WTC11 (cell line): ENCODE measurements around the gene MED12L. TPM values are rescaled to one million over a fixed set of nuclear protein-coding genes. Genes with fewer than 3 reads are reported as not detected.

Experiments
- ATAC-seq: fragments of 200-7000 bp; cut with Tn5 transposase; 2 replicates; pipeline ENCODE4 v1.10.0; 2021; ENCODE audit warnings: mild to moderate bottlenecking, moderate library complexity
- CTCF ChIA-PET: fragments of 300-600 bp; sonication (Branson Sonifier 250); formaldehyde crosslinking; loops from one replicate; lab custom pipeline; 2021; ENCODE audit warnings: antibody characterized with exemption; lab: Charles Lee
- POLR2A ChIA-PET: fragments of 350-600 bp; sonication (Branson Sonifier 250); formaldehyde crosslinking; loops from one replicate; lab custom pipeline; 2021; ENCODE audit warnings: antibody characterized with exemption; lab: Charles Lee
- DNase-seq: peaks from one replicate; pipeline ENCODE4 v3.0.0; 2021; ENCODE audit warnings: low spot score
- H3K27ac Mint-ChIP-seq: 2 replicates; pipeline ENCODE4 v1.8.0; 2021; ENCODE audit warnings: mixed read lengths
- H3K27me3 Mint-ChIP-seq: 2 replicates; pipeline ENCODE4 v1.8.0; 2021; ENCODE audit warnings: low read depth, mild to moderate bottlenecking, moderate library complexity, mixed read lengths
- H3K36me3 Mint-ChIP-seq: 2 replicates; pipeline ENCODE4 v1.8.0; 2021; ENCODE audit warnings: mixed read lengths
- H3K4me1 Mint-ChIP-seq: 2 replicates; pipeline ENCODE4 v1.8.0; 2022; ENCODE audit warnings: mixed read lengths
- H3K4me3 Mint-ChIP-seq: 2 replicates; pipeline ENCODE4 v1.8.0; 2021; ENCODE audit warnings: mild to moderate bottlenecking, moderate library complexity, mixed read lengths
- H3K9me3 Mint-ChIP-seq: 2 replicates; pipeline ENCODE4 v1.8.0; 2021; ENCODE audit warnings: mixed read lengths
- GRHL2 ChIP-seq: fragments of 250-450 bp; sonication (Bioruptor Pico); IDR thresholded peaks from 2 replicates; pipeline ENCODE4 v1.8.0; 2022; ENCODE audit warnings: mild to moderate bottlenecking, moderate library complexity; ENCODE audit not compliant: insufficient replicate concordance, severe bottlenecking
- IRF2 ChIP-seq: sonication (generic); formaldehyde crosslinking; IDR thresholded peaks from 2 replicates; pipeline ENCODE4 v1.8.0; 2022; ENCODE audit warnings: low read depth, missing genetic modification reagents, borderline replicate concordance
- KAT7 ChIP-seq: sonication (generic); formaldehyde crosslinking; IDR thresholded peaks from 2 replicates; pipeline ENCODE4 v1.8.1; 2023; ENCODE audit warnings: missing genetic modification reagents, mild to moderate bottlenecking, borderline replicate concordance
- MYBL2 ChIP-seq: sonication (generic); formaldehyde crosslinking; IDR thresholded peaks from 2 replicates; pipeline ENCODE4 v1.8.1; 2023; ENCODE audit warnings: mild to moderate bottlenecking, moderate library complexity, missing genetic modification reagents
- NFYB ChIP-seq: sonication (generic); formaldehyde crosslinking; conservative IDR thresholded peaks from 2 replicates; pipeline ENCODE4 v1.8.0; 2022; ENCODE audit warnings: low read depth, missing genetic modification reagents
- RORB ChIP-seq: fragments of 250-450 bp; sonication (Bioruptor Pico); IDR thresholded peaks from 2 replicates; pipeline ENCODE4 v1.9.0; 2021; ENCODE audit warnings: mild to moderate bottlenecking
- SOX15 ChIP-seq: fragments of 250-450 bp; sonication (Bioruptor Pico); IDR thresholded peaks from 2 replicates; pipeline ENCODE4 v1.9.0; 2021; ENCODE audit warnings: mild to moderate bottlenecking
- TEAD4 ChIP-seq: sonication (generic); formaldehyde crosslinking; IDR thresholded peaks from 2 replicates; pipeline ENCODE4 v1.8.0; 2022; ENCODE audit warnings: mild to moderate bottlenecking, missing genetic modification reagents
- ZNF317 ChIP-seq: sonication (generic); formaldehyde crosslinking; IDR thresholded peaks from 2 replicates; pipeline ENCODE4 v1.8.1; 2023; ENCODE audit warnings: low read depth, mild to moderate bottlenecking, moderate library complexity, missing genetic modification reagents, borderline replicate concordance
- ZNF416 ChIP-seq: fragments of 250-450 bp; sonication (Bioruptor Pico); IDR thresholded peaks from 2 replicates; pipeline ENCODE4 v1.9.0; 2021; ENCODE audit warnings: mild to moderate bottlenecking, inconsistent platforms
- ZNF423 ChIP-seq: fragments of 250-450 bp; sonication (Bioruptor Pico); IDR thresholded peaks from 2 replicates; pipeline ENCODE4 v2.1.2; 2022; ENCODE audit warnings: mild to moderate bottlenecking, moderate library complexity
- total RNA-seq: library from RNA; stranded (reverse); gene quantifications from 3 replicates; pipeline ENCODE4 v1.2.3, GENCODE V29; 2021
- TF ChIP-seq, protein P1 (sequence below): sonication (generic); formaldehyde crosslinking; IDR thresholded peaks from 2 replicates; pipeline ENCODE4 v1.8.0; 2022; ENCODE audit warnings: mild to moderate bottlenecking, missing genetic modification reagents
- TF ChIP-seq, protein P2 (sequence below): sonication (generic); formaldehyde crosslinking; IDR thresholded peaks from 2 replicates; pipeline ENCODE4 v1.8.1; 2023; ENCODE audit warnings: mild to moderate bottlenecking, missing genetic modification reagents, moderate library complexity
- TF ChIP-seq, protein P3 (sequence below): sonication (generic); formaldehyde crosslinking; IDR thresholded peaks from 2 replicates; pipeline ENCODE4 v1.8.1; 2023; ENCODE audit warnings: mild to moderate bottlenecking, missing genetic modification reagents
- TF ChIP-seq, protein P4 (sequence below): sonication (generic); formaldehyde crosslinking; IDR thresholded peaks from 2 replicates; pipeline ENCODE4 v1.8.0; 2023; ENCODE audit warnings: missing genetic modification reagents, mild to moderate bottlenecking, borderline replicate concordance
- TF ChIP-seq, protein P5 (sequence below): fragments of 250-450 bp; sonication (Bioruptor Pico); IDR thresholded peaks from 2 replicates; pipeline ENCODE4 v1.9.0; 2021; ENCODE audit warnings: moderate library complexity, mild to moderate bottlenecking, inconsistent platforms, borderline replicate concordance
- TF ChIP-seq, protein P6 (sequence below): sonication (generic); formaldehyde crosslinking; IDR thresholded peaks from 2 replicates; pipeline ENCODE4 v1.8.1; 2023; ENCODE audit warnings: mild to moderate bottlenecking, missing genetic modification reagents, borderline replicate concordance
- TF ChIP-seq, protein P7 (sequence below): sonication (generic); formaldehyde crosslinking; IDR thresholded peaks from 2 replicates; pipeline ENCODE4 v1.8.1; 2022; ENCODE audit warnings: missing genetic modification reagents, borderline replicate concordance
- TF ChIP-seq, protein P8 (sequence below): sonication (generic); formaldehyde crosslinking; IDR thresholded peaks from 2 replicates; pipeline ENCODE4 v1.8.0; 2022; ENCODE audit warnings: mild to moderate bottlenecking, missing genetic modification reagents

MED12L gene
- total RNA-seq, 1 experiment from 2014 or later: 27.4 TPM

DNA sequence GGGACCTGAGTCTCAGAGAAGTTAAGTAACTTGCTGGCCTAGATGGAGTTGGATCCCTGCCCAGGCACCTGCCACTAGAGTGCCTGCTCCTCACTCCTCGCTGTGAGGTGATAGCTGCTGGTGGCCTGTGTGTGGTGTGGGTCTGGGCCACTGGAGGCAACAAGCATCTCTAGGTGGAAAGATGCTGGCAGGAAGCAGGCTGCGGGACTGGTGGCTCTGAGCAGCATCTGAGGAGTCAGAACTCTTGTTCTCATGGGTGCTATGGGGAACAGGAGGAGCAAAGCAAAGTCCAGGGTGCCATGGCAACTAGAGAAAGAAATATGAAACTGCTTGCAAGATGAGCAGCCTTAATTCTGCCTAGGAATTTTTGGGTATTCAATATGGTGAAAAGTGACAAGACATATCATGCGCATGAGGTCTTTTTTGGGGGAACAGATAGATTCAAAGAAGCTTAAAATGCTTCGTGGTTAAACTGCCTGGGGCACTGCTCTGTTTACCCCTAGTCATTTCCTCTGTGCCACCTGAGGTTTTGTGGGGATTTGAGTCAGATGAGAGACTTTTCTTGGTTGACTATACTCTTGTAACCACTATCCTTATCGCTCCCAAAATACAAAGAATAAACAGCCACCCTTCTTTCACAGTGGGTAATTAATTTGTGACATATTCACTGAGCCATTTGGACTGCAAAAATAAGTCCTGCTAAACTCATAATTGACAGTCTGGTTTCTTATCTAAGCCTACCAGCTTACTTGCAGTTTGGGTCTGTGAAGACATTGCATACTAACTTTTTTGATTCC, 50.3 kb downstream of the MED12L start:
- TF ChIP-seq, protein P1, sequence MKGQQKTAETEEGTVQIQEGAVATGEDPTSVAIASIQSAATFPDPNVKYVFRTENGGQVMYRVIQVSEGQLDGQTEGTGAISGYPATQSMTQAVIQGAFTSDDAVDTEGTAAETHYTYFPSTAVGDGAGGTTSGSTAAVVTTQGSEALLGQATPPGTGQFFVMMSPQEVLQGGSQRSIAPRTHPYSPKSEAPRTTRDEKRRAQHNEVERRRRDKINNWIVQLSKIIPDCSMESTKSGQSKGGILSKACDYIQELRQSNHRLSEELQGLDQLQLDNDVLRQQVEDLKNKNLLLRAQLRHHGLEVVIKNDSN (CRISPR knock-in tag): no peak
- TF ChIP-seq TEAD4 (CRISPR knock-in tag): no peak
- TF ChIP-seq KAT7 (CRISPR knock-in tag): no peak
- TF ChIP-seq ZNF317 (CRISPR knock-in tag): no peak
- TF ChIP-seq, protein P2, sequence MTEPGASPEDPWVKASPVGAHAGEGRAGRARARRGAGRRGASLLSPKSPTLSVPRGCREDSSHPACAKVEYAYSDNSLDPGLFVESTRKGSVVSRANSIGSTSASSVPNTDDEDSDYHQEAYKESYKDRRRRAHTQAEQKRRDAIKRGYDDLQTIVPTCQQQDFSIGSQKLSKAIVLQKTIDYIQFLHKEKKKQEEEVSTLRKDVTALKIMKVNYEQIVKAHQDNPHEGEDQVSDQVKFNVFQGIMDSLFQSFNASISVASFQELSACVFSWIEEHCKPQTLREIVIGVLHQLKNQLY (CRISPR knock-in tag): no peak
- TF ChIP-seq SOX15 (CRISPR knock-in tag): no peak
- TF ChIP-seq, protein P3, sequence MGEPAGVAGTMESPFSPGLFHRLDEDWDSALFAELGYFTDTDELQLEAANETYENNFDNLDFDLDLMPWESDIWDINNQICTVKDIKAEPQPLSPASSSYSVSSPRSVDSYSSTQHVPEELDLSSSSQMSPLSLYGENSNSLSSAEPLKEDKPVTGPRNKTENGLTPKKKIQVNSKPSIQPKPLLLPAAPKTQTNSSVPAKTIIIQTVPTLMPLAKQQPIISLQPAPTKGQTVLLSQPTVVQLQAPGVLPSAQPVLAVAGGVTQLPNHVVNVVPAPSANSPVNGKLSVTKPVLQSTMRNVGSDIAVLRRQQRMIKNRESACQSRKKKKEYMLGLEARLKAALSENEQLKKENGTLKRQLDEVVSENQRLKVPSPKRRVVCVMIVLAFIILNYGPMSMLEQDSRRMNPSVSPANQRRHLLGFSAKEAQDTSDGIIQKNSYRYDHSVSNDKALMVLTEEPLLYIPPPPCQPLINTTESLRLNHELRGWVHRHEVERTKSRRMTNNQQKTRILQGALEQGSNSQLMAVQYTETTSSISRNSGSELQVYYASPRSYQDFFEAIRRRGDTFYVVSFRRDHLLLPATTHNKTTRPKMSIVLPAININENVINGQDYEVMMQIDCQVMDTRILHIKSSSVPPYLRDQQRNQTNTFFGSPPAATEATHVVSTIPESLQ (CRISPR knock-in tag): no peak
- no peak for TF ChIP-seq ZNF423
- TF ChIP-seq, protein P4, sequence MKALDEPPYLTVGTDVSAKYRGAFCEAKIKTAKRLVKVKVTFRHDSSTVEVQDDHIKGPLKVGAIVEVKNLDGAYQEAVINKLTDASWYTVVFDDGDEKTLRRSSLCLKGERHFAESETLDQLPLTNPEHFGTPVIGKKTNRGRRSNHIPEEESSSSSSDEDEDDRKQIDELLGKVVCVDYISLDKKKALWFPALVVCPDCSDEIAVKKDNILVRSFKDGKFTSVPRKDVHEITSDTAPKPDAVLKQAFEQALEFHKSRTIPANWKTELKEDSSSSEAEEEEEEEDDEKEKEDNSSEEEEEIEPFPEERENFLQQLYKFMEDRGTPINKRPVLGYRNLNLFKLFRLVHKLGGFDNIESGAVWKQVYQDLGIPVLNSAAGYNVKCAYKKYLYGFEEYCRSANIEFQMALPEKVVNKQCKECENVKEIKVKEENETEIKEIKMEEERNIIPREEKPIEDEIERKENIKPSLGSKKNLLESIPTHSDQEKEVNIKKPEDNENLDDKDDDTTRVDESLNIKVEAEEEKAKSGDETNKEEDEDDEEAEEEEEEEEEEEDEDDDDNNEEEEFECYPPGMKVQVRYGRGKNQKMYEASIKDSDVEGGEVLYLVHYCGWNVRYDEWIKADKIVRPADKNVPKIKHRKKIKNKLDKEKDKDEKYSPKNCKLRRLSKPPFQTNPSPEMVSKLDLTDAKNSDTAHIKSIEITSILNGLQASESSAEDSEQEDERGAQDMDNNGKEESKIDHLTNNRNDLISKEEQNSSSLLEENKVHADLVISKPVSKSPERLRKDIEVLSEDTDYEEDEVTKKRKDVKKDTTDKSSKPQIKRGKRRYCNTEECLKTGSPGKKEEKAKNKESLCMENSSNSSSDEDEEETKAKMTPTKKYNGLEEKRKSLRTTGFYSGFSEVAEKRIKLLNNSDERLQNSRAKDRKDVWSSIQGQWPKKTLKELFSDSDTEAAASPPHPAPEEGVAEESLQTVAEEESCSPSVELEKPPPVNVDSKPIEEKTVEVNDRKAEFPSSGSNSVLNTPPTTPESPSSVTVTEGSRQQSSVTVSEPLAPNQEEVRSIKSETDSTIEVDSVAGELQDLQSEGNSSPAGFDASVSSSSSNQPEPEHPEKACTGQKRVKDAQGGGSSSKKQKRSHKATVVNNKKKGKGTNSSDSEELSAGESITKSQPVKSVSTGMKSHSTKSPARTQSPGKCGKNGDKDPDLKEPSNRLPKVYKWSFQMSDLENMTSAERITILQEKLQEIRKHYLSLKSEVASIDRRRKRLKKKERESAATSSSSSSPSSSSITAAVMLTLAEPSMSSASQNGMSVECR (CRISPR knock-in tag): no peak
- no peak for TF ChIP-seq MYBL2 (CRISPR knock-in tag)
- TF ChIP-seq IRF2 (CRISPR knock-in tag): no peak
- TF ChIP-seq, protein P5, sequence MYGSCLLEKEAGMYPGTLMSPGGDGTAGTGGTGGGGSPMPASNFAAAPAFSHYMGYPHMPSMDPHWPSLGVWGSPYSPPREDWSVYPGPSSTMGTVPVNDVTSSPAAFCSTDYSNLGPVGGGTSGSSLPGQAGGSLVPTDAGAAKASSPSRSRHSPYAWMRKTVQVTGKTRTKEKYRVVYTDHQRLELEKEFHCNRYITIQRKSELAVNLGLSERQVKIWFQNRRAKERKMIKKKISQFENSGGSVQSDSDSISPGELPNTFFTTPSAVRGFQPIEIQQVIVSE: no peak
- TF ChIP-seq, protein P6, sequence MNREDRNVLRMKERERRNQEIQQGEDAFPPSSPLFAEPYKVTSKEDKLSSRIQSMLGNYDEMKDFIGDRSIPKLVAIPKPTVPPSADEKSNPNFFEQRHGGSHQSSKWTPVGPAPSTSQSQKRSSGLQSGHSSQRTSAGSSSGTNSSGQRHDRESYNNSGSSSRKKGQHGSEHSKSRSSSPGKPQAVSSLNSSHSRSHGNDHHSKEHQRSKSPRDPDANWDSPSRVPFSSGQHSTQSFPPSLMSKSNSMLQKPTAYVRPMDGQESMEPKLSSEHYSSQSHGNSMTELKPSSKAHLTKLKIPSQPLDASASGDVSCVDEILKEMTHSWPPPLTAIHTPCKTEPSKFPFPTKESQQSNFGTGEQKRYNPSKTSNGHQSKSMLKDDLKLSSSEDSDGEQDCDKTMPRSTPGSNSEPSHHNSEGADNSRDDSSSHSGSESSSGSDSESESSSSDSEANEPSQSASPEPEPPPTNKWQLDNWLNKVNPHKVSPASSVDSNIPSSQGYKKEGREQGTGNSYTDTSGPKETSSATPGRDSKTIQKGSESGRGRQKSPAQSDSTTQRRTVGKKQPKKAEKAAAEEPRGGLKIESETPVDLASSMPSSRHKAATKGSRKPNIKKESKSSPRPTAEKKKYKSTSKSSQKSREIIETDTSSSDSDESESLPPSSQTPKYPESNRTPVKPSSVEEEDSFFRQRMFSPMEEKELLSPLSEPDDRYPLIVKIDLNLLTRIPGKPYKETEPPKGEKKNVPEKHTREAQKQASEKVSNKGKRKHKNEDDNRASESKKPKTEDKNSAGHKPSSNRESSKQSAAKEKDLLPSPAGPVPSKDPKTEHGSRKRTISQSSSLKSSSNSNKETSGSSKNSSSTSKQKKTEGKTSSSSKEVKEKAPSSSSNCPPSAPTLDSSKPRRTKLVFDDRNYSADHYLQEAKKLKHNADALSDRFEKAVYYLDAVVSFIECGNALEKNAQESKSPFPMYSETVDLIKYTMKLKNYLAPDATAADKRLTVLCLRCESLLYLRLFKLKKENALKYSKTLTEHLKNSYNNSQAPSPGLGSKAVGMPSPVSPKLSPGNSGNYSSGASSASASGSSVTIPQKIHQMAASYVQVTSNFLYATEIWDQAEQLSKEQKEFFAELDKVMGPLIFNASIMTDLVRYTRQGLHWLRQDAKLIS: no peak
- TF ChIP-seq GRHL2 (CRISPR knock-in tag): no peak
- TF ChIP-seq ZNF416: no peak
- TF ChIP-seq NFYB: no peak
- TF ChIP-seq RORB: no peak
- TF ChIP-seq, protein P7, sequence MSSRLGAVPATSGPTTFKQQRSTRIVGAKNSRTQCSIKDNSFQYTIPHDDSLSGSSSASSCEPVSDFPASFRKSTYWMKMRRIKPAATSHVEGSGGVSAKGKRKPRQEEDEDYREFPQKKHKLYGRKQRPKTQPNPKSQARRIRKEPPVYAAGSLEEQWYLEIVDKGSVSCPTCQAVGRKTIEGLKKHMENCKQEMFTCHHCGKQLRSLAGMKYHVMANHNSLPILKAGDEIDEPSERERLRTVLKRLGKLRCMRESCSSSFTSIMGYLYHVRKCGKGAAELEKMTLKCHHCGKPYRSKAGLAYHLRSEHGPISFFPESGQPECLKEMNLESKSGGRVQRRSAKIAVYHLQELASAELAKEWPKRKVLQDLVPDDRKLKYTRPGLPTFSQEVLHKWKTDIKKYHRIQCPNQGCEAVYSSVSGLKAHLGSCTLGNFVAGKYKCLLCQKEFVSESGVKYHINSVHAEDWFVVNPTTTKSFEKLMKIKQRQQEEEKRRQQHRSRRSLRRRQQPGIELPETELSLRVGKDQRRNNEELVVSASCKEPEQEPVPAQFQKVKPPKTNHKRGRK (CRISPR knock-in tag): no peak
- TF ChIP-seq, protein P8, sequence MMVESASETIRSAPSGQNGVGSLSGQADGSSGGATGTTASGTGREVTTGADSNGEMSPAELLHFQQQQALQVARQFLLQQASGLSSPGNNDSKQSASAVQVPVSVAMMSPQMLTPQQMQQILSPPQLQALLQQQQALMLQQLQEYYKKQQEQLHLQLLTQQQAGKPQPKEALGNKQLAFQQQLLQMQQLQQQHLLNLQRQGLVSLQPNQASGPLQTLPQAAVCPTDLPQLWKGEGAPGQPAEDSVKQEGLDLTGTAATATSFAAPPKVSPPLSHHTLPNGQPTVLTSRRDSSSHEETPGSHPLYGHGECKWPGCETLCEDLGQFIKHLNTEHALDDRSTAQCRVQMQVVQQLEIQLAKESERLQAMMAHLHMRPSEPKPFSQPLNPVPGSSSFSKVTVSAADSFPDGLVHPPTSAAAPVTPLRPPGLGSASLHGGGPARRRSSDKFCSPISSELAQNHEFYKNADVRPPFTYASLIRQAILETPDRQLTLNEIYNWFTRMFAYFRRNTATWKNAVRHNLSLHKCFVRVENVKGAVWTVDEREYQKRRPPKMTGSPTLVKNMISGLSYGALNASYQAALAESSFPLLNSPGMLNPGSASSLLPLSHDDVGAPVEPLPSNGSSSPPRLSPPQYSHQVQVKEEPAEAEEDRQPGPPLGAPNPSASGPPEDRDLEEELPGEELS (CRISPR knock-in tag): no peak
- TF ChIP-seq, all 79 proteins: peak for 0
- POLR2A ChIA-PET: no interaction called here
- Mint-ChIP-seq H3K27me3 (no peaks in the 10 kb centered on the region), H3K36me3 (peaks cover 37% of the 10 kb centered on the region), H3K27ac (no peak overlapping the region; the same call in 1 of the 2 replicates), H3K4me1 (peaks cover 11% of the 10 kb centered on the region), H3K9me3 (peaks cover 28% of the 10 kb centered on the region), H3K4me3 (no peak overlapping the region)
- DNase-seq (no peak), ATAC-seq (no peak)
- CTCF ChIA-PET: interaction anchor here (1.1 kb wide), 1 partner anchor 21 kb away, joined by 4 read pairs; no protein-coding TSS in a partner anchor
